EL (cell line): ENCODE data around the gene PTGER4.
"Not testable (repeated sequence)": the region's sequence is repeated elsewhere in the genome, so short reads cannot be mapped to it uniquely, and the experiment has no call there.

Experiments
- DNase-seq: peaks from one replicate; pipeline ENCODE4 v3.0.0-alpha.2; 2016

The PTGER4 gene

GRCh38 chr5:40679913-40680681 is at the start of gene PTGER4:
Gene PTGER4, plus strand, starts transcription at chr5:40679915. Its CDS starts 1,079 bp downstream, at chr5:40680994.
- peak; percentile 36 for DNase-seq

- DNase-seq, result no peak
These were observed 49.6 kb upstream of the PTGER4 start for GRCh38 chr5:40630126-40630525.

GRCh38 chr5:40631236-40631635 is 48.5 kb upstream of the PTGER4 start:
- DNase-seq, result no peak

- DNase-seq, result no peak
These were observed 45.6 kb upstream of the PTGER4 start for GRCh38 chr5:40634154-40634553.

- DNase-seq, result no peak
These were observed 45.1 kb upstream of the PTGER4 start for GRCh38 chr5:40634593-40634992.

DNA sequence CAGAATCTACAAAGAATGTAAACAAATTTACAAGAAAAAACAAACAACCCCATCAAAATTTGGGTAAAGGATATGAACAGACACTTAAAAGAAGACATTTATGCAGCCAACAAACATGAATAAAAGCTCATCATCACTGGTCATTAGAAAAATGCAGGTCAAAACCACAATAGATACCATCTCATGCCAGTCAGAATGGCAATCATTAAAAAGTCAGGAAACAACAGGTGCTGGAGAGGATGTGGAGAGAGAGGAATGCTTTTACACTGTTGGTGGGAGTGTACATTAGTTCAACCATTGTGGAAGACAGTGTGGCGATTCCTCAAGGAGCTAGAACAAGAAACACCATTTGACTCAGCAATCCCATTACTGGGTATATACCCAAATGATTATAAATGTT is 40.2 kb upstream of the PTGER4 start:
- not testable (repeated sequence) for DNase-seq

- no peak for DNase-seq
These were observed 33.4 kb upstream of the PTGER4 start for GRCh38 chr5:40646266-40646665.

GRCh38 chr5:40648150-40648549 is 31.6 kb upstream of the PTGER4 start:
- DNase-seq, result no peak

DNA sequence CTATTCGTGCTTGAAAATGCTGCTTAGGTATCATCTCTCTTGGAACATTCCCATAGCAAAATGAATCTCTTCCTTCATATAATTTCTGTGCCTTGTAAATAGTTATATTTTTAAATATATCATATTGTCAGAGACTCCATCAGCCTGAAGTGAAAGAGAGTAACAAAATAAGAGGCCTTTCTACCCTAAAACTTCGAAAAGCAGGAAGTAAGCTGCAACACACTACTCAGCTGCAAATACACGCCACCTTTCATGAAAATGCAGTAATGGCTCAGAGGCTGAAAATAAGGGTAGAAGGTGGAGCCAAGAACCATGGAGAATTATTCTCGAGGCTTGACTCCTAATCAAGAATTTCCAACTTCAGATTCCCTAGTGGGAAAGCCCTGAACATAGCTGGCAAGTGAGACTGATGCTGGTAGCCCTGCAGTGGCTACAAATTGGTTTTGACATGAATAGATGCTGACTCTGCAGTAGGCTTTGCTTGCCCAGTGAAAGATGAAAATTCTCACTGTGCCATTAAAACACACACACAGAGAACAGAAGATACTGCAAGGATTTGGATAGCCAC is 30.2 kb upstream of the PTGER4 start:
- no peak for DNase-seq

DNA sequence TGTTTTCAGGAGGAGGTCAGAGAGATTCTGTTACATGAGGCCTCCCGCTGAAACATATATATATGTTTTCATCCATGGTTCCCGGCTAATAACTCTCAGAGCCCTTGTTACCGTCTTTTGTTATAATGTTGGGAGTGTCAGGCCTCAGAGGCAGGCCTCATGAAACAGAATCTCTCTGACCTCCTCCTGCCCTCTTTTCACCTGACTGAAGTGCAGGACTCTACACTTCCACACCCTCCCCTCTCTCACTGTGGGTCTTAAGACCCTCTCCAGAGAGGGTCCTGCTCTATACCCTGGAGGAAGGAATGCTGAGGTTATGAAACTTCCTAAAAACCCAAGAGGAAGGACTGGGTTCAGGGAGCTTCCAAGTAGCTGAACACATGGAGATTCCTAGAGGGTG is 28.5 kb upstream of the PTGER4 start:
- no peak for DNase-seq

GRCh38 chr5:40652441-40653220 is 27.1 kb upstream of the PTGER4 start:
- DNase-seq, result no peak

DNA sequence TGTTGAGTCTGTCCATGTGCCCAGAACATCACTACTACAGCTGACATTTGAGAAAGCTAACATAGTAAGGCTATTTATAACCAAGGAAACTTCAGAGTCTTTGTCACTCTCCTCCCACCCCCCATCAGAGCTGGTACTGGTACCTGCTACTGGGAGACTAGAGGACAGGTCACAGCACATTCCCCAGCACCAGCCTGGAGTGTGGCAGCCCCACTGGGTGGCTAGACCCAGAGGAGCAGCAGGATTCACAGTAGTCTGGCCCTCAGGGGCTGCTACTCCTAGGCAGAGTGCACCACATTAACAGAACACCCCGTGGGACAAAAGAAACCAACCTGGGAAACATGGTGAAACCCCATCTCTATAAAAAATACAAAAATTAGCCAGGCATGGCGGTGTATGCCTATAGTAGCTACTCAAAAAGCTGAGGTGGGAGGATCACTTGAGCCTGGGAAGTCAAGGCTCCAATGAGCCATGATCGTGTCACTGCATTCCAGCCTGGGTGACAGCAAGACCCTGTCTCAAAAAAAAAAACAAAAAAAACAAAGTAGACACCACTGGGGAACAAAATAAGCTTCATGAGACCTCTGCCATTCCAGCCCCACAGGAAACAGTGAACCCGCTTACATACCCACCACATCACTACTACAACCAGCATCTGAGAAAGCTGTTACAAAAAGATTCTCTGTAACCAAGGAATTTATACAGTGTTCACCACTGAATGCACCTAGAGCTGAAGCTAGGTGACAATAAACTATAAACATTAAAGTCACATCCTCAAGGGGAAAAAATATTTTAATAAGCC is 26.3 kb upstream of the PTGER4 start:
- DNase-seq, result no peak

DNA sequence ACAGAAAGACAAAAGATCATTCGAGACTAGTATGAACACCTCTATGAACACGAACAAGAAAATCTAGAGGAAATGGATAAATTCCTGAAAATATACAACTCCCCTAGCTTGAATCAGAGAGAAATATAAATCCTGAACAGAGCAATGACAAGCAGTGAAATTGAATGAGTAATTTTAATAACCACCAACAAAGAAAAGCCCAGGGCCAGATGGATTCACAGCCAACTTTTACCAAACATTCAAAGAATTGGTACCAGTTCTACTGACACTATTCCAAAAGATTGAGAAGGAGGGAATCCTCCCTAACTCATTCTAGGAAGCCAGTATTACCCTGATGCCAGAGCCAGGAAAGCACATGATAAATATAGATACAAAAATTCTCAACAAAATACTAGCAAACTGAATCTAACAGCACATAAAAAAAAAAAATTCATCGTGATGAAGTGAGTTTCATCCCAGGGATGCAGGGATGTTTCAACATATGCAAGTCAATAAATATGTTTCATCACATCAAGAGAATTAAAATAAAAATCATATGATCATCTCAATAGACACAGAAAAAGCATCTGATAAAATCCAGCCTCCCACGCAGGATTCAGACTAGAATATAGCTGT is 25.2 kb upstream of the PTGER4 start:
- peak; percentile 45 for DNase-seq

GRCh38 chr5:40655138-40655537 is 24.6 kb upstream of the PTGER4 start:
- DNase-seq, result no peak

DNA sequence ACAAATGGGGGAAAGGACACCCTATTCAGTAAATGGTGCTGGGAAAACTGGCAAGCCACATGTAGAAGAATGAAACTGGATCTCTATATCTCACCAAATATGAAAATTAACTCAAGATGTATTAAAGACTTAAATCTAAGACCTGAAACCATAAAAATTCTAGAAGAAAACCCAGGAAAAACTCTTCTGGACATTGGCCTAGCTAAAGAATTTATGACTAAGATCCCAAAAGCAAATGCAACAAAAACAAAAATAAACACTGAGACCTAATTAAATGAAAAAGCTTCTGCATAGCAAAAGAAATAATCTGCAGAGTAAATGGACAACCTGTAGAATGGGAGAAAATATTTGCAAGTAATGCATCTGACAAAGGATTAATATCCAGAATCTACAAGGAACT is 23.6 kb upstream of the PTGER4 start:
- DNase-seq, result peak; percentile 49

DNA sequence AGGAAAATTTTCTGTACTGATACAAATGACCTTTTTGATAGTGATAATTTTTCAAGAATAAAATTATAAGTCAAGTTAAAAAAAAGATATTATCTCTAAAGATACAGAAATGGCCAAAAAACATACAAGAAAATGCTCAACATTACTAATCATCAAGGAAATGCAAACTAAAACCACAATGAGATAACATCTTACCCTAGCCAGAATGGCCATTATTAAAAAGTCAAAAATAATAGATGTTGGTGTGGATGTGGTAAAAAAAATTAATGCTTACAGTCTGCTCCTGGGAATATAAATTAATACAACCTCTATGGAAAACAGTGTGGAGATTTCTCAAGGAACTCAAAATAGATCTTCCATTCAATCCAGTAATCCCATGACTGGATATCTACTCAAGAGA is 22.9 kb upstream of the PTGER4 start:
- peak; percentile 25 for DNase-seq

GRCh38 chr5:40660751-40661150 is 19.0 kb upstream of the PTGER4 start:
- no peak for DNase-seq

DNA sequence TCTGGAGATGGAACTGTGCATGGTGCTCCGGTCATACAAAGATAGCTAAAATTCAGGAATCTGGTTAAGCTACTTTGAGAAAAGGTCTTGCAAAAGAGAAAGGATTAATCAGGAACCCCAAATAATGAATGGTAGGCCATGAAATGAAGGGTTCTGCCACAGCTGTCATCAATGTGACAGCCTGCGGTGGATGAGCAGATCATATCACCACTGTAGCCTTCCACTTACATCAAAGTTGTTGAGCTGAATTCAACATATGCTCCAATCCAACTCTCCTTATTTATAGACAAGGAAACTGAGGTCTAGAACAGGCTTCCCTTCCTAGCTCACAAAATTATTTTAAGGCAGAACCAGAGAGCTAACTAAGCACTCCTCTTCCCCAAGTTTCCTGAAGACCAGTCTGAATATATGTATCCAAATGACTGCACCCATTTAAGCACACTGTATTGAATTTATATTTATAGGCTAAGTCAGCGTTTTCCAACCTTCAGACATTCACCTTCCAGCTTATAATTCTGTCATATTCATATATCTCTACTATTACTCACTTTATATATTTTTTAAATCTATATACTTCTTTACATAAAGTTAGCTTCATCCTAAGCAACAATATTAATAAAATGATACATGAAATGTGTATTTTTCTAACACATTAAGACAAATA is 13.9 kb upstream of the PTGER4 start:
- no peak for DNase-seq

DNA sequence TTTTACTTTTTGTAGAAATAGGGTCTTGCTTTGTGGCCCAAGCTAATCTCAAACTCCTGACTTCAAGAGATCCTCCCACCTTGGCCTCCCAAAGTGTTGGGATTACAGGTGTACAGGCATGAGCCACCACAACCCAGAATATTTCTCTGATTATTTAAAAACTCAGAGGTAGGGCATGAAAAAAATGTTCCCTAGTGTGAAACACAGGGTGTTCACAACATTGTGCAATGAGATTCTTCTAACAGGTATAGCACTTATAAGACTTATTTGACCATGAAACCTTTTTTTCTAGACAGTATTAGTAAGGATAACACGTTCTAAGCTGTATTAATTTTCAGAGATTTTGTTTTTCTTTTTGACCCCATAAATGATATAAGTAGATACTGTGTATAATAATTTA is 13.1 kb upstream of the PTGER4 start:
- no peak for DNase-seq

DNA sequence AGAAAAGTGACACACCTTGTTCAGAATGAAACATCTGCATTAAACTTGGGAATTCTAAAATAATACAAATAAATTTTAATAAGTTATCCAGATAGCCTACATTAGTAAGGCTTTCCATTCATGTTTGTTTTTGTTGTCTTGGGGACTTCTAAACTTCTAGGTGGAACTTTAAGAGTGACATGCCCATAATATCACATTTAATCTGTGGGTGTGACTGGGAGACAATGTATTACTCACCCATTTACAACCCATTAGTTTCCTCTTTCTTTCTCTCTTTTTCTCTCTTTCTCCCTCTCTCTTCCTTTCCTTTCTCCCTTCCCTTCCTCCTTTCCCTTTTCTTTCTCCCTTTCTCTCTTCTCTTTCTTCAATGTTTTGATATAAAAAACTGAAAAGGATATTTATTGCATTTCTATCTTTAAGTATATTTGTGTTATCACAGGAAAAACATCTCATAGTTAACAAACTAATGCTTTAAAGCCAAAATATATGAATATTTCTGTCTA is 12.5 kb upstream of the PTGER4 start:
- no peak for DNase-seq

DNA sequence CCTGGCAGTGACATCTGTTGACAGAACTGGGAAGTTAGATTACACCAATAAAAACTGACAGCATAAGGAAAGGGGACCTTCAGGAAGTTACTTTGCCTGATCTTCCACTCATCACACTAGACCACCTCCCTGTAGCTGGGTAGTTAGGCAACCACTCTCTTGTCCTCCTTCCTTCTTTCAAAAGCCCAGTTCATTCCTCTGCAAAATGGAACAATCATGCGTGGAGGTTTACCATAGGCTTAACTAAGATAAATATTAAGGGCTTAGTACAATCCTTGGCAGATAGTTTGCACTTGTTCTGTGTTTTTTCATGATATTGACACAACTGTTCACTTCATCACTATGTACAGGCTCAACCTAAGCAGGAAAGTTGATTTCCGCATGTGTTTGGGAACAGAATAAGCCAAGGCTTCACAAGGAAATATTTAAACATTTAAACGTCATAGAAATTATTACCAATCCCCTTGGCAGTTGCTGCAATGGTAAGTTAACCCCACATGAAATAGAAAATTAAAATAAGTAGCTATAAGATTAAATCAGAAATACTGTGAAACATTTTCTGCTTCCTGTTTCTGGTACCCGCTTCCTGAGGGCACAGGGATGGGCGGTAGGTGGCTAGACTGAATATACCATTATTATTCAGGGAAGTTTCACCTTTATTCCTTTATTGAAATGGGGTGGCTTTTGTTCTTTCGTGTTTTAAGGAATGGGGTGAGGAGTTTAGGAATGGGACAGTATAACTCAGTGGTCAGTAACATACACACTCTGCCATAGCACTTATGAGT is 9.9 kb upstream of the PTGER4 start:
- no peak for DNase-seq
